22Rv1 (cell line): ENCODE data around the gene FGD6.

ENCODE experiments used
- H3K27ac ChIP-seq: fragments of 450-650 bp; 2 replicates; pipeline ENCODE4 v1.5.1; 2017
- ZFX ChIP-seq: fragments of 450-650 bp; IDR thresholded peaks from 2 replicates; pipeline ENCODE4 v1.6.1; 2017; ENCODE audit warnings: antibody characterized with exemption, borderline replicate concordance
- TF ChIP-seq, protein P1 (sequence below): fragments of 450-650 bp; IDR thresholded peaks from 2 replicates; pipeline ENCODE4 v1.5.1; 2017; ENCODE audit warnings: mild to moderate bottlenecking

Gene FGD6

DNA sequence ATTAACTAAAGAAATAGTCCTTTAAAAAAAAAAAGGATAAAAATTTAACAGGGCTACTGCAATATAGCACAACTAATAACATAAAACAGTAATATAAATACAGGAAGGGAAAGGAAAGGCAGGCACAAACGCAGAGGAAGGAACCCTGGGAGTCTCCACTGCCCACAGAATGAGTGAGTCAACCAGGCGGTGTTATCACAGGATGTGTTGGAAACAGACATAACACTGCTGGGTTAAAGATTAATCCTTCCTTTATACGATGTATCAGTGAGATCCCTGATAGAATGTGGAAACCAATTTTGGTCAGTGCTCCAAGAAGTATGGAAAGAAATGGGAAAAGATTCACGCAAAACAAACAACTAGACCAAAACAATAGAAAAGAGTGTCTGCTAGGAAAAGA, 47.9 kb downstream of the FGD6 start:
- no peak overlapping the region for H3K27ac ChIP-seq
- no peak for TF ChIP-seq ZFX
- TF ChIP-seq, protein P1, sequence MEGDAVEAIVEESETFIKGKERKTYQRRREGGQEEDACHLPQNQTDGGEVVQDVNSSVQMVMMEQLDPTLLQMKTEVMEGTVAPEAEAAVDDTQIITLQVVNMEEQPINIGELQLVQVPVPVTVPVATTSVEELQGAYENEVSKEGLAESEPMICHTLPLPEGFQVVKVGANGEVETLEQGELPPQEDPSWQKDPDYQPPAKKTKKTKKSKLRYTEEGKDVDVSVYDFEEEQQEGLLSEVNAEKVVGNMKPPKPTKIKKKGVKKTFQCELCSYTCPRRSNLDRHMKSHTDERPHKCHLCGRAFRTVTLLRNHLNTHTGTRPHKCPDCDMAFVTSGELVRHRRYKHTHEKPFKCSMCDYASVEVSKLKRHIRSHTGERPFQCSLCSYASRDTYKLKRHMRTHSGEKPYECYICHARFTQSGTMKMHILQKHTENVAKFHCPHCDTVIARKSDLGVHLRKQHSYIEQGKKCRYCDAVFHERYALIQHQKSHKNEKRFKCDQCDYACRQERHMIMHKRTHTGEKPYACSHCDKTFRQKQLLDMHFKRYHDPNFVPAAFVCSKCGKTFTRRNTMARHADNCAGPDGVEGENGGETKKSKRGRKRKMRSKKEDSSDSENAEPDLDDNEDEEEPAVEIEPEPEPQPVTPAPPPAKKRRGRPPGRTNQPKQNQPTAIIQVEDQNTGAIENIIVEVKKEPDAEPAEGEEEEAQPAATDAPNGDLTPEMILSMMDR, result no peak

DNA sequence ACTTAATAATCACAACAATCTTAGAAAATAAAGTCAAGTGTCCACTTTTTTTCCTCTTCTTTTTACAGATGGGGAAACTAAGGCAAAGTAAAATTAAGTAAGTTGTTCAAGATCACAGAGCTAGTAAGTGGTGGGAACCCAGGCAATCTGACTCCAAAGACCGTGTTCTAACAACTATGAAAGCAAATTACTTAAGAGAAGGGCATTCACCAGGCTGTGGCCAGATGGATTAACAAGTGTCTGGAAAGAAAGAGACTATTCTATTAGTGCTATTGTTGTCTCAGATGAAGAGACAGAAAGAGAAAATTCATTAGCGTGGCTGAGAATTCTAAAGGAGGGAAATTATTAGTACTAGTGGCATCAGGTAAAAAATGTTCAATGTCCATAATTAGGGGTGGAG, 48.5 kb downstream of the FGD6 start:
- no peak for TF ChIP-seq ZFX
- TF ChIP-seq, protein P1, result no peak
- no peak overlapping the region for H3K27ac ChIP-seq

DNA sequence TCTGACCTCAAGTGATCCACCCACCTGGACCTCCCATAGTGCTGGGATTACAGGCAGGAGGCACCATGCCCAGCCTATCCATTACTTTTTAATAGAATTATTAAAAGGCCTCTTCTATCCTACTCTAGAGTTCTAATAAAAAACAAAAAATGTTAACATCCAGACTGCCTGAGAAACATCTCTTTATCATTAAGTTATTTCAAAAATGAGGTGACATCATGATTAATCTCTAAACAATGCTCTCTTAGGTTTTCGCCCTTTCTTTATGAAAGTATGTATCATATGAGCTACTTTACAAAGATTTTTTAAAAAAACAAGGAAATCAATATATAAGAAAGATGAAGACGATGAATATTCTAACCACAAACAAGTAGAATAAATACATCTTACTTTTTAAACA, 52.6 kb downstream of the FGD6 start:
- H3K27ac ChIP-seq, result no peak overlapping the region

DNA sequence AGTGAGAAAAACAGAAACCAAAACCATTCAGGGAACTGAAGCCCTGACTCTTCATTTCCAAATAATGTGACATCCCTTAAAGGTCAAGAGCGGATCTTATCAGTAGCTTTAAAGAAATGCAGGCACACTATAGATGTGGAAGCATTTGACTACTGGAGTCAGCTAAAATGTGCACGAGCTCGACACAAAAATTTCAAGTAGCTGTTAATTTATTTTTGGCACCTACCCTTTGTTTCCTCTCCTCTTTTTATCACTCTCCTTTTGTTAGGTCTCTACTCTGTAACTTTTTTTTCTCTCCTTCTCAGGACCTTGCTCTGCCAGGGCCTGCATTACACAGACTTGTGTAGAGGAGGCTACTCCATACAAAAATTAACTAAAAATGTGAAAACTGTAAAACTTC, 58.3 kb downstream of the FGD6 start:
- TF ChIP-seq ZFX, result no peak
- H3K27ac ChIP-seq, result no peak overlapping the region

More for the DNA sequence above, 52.6 kb downstream of the FGD6 start:
- TF ChIP-seq, protein P1, result no peak
- no peak for TF ChIP-seq ZFX

DNA sequence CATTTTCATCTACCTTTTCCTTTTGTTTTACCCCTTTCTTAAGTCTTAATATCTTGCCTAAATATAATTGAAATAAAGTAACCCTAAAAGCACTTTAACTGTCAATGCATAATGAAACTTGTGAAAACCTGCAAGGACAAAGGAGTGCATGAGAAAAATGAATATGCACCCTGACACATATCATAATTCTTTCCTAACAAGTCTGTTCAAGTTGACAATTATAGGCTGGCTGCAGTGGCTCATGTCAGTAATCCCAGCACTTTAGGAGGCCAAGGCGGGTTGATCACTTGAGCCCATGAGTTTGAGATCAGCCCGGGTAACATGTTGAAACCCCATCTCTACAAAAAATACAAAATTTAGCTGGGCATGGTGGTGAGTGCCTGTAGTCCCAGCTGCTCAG, 65.4 kb downstream of the FGD6 start:
- no peak overlapping the region for H3K27ac ChIP-seq
- no peak for TF ChIP-seq ZFX
- TF ChIP-seq, protein P1, result no peak

DNA sequence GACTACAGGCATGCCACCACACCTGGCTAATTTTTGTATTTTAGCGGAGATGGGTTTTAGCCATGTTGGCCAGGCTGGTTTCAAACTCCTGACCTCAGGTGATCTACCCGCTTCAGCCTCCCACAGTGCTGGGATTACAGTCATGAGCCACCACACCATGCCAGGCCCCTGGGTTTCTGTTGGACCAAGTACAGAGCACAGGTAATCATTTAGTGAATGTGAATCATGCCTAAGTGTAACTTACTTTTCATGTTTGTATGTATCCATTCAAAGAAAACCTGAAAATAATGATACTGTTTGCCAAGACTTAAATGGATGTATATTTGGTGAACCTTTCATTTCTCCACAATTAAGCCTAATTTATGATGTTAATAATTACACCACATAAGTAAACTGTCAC, 65.9 kb downstream of the FGD6 start:
- TF ChIP-seq, protein P1, result no peak
- no peak for TF ChIP-seq ZFX
- no peak overlapping the region for H3K27ac ChIP-seq

DNA sequence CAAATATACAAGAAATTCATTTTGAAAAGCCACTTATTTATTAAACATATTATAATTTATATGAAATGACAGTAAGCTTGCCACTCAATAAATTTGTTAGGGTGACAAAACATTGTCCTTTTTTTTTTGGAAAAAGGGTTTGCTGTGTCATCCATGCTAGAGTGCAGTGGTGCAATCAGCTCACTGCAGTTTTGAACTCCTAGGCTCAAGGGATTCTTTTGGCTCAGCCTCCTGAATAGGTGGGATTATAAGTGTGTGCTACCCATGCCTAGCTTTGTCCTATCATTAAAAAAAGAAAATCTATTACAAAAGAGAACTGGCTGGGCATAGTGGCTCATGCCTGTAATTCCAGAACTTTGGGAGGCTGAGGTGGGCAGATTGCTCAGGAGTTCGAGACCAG, 66.8 kb downstream of the FGD6 start:
- no peak overlapping the region for H3K27ac ChIP-seq
- TF ChIP-seq ZFX, result no peak
- TF ChIP-seq, protein P1, result no peak

DNA sequence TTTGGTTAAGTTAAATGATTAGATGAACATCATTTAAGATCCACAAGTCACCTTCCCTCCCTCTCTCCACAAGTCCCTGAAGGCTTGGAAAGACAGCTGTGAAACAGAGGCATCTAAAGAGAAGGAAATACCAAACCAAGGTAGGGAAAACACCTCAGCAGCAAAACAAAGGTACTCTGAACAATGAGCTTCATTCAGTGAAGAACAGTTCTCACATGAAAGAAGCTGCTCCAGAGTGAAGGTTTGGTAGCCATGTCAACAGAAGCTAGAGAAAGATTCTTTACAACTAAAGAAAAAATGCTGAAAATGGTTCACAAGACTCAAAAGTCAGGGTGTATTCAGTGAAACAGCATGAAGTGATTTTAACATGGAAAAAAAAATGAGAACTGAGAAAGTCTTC, 69.4 kb downstream of the FGD6 start:
- TF ChIP-seq, protein P1, result no peak
- TF ChIP-seq ZFX, result no peak
- H3K27ac ChIP-seq, result no peak overlapping the region
